AG09319 (cell line): ENCODE results near the gene MAPKAPK2.

Experiments
- DNase-seq: peaks from one replicate; pipeline ENCODE4 v3.0.0-alpha.2; 2010; ENCODE audit warnings: low read depth; ENCODE audit errors: extremely low read depth
- TF ChIP-seq, protein P1 (sequence below): IDR thresholded peaks from 2 replicates; pipeline ENCODE4 v1.5.1; 2011; ENCODE audit warnings: low read depth, mild to moderate bottlenecking, inconsistent platforms, low read length, moderate library complexity

The MAPKAPK2 gene

DNA sequence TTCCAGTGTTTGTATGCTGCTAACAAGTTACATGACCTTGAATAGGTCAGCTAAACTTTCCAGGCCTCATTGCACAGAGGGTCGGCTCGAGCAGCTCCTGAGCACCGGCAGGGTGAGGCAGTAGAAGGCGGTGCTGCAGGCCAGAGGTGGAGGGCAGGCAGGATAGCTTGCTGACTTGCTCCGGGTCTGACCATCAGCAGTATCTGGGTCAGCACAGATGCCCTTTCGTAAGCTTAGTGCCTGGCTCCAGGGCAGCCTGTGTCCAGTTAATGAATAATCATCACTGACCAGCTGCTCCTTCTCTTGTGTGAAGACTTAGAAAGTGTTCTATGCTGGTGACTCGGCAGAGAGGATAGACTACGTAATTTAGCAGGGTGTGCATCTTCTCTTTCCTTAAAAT is 6.9 kb downstream of the MAPKAPK2 start:
- TF ChIP-seq, protein P1, sequence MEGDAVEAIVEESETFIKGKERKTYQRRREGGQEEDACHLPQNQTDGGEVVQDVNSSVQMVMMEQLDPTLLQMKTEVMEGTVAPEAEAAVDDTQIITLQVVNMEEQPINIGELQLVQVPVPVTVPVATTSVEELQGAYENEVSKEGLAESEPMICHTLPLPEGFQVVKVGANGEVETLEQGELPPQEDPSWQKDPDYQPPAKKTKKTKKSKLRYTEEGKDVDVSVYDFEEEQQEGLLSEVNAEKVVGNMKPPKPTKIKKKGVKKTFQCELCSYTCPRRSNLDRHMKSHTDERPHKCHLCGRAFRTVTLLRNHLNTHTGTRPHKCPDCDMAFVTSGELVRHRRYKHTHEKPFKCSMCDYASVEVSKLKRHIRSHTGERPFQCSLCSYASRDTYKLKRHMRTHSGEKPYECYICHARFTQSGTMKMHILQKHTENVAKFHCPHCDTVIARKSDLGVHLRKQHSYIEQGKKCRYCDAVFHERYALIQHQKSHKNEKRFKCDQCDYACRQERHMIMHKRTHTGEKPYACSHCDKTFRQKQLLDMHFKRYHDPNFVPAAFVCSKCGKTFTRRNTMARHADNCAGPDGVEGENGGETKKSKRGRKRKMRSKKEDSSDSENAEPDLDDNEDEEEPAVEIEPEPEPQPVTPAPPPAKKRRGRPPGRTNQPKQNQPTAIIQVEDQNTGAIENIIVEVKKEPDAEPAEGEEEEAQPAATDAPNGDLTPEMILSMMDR: no peak
- DNase-seq: no peak

DNA sequence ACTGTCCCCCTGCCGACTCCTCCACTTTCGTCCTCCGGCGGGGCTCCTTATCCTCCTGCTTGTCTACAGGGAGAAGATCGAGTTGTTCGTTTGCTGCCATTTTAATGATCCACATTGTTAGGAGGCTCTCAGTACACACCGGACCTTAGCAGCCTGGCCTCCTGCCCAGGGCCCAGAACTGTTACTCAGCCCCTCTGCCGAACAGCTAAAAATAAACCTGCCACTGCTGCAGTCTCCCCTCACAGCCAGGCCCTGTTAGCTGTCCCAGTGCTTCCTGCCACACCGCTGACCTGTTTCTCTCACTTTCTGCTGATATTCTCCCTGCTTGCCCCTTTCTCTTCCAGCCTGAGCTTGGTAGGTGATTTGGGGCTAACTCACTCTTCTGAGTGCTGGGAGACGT is 8.3 kb downstream of the MAPKAPK2 start:
- TF ChIP-seq, protein P1: no peak
- no peak for DNase-seq

DNA sequence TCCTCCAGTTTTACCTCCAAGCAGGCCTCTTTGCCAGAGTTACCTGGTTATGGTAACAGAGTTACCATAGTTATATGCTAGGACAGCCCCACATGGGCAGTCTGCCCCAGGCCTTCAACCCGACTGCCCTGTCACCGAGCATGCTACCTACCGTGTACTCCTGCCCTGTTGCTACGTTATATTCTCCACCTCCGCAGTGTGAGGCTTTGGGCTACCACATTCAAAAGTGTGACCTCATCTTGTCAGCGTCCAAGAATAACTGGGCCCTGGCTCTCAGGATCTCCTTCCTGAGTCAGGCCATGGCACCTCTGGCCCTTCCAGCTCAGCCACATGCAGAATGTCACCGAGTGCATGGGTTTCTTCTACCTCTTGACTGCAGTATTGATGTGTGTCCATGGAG is 8.9 kb downstream of the MAPKAPK2 start:
- no peak for DNase-seq
- TF ChIP-seq, protein P1: no peak

DNA sequence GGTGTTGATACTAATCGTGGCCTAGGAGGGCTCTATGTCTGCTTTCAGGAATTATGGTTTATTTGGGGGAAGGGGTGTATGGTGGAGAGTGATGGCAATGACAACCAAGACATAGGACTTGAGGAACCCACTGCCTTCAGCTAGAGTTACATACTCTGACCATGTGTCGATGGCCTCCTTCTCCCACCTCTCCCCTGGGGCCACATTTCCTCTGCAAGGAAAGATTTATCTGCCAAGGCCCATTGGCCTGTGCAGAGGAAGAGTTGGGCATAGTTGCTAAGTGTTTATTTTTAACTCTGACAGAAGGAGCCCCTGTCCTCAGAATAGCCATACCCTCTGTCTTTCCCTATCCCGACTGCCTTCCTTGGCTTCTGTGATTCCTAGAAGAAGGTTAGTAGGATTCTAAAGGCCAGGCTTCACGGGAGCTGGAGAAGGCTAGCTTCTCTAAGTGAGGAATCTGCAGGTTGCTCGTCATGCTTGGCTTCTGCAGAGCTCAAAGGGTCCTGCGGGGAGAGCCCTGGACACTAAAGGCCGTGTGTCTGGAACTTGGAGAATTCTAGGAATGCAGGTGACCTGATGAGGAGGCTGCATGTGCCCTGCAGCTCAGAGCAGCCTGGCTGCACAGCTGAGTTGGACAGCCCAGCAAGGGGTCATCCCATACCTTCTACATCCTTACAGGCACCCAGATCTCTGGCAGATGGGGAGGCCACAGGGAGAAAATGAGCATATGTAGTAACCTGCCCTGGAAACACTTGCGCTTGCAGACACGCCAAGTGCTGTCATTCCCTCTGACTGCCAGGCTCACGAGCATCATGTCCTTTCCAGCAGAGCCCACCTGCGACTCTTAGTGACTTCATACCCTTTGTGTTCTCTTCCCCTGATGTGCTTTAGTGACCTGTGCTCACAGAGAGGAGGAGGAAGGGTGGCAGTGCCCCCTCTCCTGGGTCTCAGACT is 9.7 kb downstream of the MAPKAPK2 start:
- TF ChIP-seq, protein P1: no peak
- no peak for DNase-seq

DNA sequence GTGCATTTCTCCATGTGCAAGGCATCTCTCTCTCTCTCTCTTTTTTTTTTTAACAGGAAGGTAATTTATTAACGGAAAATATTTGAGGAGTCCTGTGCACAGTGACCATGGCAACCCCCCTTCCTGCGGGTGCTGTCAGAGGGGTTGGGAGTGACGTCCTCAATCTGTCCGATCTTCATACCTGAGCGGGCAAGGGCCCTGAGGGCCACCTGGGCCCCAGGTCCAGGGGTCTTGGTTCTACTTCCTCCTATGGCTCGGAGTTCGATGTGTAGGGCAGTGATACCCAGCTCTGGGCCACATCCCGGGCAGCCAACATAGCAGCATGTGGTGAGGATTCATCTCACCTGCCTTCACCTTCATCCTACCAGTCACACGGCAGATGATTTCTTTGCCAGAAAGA is 11.0 kb downstream of the MAPKAPK2 start:
- no peak for DNase-seq
- TF ChIP-seq, protein P1: no peak

DNA sequence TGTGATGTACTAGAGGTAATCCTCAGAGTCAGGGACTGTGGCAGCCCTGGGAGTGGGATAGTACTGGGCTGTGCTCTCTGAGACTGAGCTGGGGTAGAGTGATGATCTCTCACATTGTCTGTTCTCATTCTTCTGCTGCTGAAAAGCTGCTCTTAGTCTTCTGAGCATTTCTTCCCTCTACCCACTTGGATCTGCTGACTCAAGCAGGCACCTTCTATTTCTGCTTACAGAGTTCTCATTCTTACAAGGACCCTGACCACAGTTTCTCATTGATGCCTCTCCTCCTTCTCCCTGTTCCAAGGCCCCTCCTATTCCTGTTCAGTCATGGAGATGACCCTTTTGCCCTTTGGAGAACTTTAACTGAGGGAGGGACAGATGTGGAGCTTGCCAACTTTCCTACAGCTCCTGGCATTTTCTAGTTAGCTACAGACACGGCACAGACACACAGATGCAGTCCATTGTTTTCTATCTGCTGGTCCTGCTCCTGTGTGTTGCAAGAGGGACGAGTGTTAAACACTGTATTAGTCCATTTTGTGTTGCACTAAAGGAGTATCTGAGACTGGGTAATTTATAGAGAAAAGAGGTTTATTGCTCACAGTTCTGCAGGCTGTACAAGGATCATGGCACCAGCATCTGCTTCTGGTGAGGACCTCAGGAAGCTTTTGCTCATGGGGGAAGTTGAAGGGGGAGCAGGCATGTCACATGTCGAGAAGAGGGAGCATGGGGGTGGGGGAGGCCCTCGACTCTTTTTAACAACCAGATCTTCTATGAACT is 12.3 kb downstream of the MAPKAPK2 start:
- no peak for DNase-seq
- TF ChIP-seq, protein P1: no peak

DNA sequence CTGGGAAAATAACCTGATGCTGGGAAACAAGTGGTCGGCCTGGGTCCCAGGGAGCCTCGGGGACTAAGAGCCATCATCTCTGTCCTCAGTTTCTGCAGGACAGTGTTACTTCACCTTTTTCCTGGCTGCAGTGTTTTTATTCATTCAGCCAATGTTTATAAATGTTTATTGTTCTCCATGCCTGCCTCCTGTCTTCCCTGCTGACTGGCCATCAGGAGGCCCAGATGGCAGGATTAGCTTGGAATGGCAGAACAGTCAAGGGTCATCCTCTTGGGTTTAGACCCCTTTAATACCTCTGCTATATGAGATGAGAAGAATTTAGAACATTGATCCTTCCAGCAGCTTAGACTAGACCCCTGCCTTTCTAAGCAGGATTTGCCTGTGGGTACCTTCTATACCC is 13.3 kb downstream of the MAPKAPK2 start:
- TF ChIP-seq, protein P1: no peak
- no peak for DNase-seq
